WTC11 (cell line): ENCODE data around the gene MRPL23.

Experiments
- ETV6 ChIP-seq: sonication (generic); formaldehyde crosslinking; IDR thresholded peaks from 2 replicates; pipeline ENCODE4 v1.8.1; 2022; ENCODE audit warnings: mild to moderate bottlenecking, missing genetic modification reagents
- TF ChIP-seq, protein P1 (sequence below): fragments of 200-600 bp; IDR thresholded peaks from 2 replicates; pipeline ENCODE4 v1.8.0; 2022; ENCODE audit warnings: antibody characterized with exemption

DNA sequence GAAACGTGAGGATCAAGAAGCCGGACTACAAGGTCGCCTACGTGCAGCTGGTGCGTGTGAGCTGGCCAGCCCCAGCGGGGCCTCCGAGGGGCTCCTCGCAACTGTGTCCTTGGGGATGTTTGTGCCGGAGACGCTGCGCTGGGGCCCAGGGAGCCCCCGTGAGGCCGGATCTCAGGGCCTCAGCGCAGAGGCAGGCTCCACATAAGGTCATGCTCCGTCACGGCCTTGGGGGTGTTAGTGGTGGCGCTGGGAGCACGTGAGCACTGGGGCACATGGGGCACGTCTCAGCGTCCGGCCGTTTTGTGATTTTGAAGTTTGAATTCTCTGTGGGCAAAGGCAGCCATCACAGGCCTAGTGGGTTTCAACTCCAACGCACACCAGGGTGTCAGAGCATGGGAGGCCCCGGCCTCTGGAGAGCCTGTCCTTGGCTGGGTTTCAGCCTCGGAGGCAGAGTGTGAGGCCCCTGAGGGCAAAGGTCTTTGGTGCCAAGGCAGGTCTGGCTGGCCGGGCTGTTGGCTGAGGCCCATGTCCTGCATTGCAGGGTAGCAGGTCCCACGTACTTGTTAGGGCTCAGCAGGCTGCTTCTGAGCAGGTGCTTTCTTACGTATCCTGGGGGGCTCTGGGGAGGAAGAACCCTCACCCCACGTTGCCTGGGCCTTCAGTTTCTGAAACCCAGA is 5.8 kb downstream of the MRPL23 start:
- TF ChIP-seq, protein P1, sequence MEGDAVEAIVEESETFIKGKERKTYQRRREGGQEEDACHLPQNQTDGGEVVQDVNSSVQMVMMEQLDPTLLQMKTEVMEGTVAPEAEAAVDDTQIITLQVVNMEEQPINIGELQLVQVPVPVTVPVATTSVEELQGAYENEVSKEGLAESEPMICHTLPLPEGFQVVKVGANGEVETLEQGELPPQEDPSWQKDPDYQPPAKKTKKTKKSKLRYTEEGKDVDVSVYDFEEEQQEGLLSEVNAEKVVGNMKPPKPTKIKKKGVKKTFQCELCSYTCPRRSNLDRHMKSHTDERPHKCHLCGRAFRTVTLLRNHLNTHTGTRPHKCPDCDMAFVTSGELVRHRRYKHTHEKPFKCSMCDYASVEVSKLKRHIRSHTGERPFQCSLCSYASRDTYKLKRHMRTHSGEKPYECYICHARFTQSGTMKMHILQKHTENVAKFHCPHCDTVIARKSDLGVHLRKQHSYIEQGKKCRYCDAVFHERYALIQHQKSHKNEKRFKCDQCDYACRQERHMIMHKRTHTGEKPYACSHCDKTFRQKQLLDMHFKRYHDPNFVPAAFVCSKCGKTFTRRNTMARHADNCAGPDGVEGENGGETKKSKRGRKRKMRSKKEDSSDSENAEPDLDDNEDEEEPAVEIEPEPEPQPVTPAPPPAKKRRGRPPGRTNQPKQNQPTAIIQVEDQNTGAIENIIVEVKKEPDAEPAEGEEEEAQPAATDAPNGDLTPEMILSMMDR: no peak
- no peak for TF ChIP-seq ETV6
